Adrenal gland (tissue), 12 donors: ENCODE results near the gene LMF1. TPM values are rescaled to one million over a fixed set of nuclear protein-coding genes. Genes with fewer than 3 reads are reported as not detected.

Experiments used
- DNase-seq, 7 donors: peaks; one replicate each; pipeline ENCODE4 v3.0.0-alpha.2; 2019 to 2020
- H3K27ac ChIP-seq, 5 donors: fragments of 200-600 bp; sonication (generic) in 4 of 5; 1 replicate in 3 of 5; 2 replicates in 2 of 5; pipeline versions ENCODE4 v1.5.1 to v1.8.0; 2016 to 2020; ENCODE audit warnings: mild to moderate bottlenecking in 1 of 5
- H3K27me3 ChIP-seq: fragments of 200-600 bp; 2 replicates; pipeline ENCODE4 v1.8.0; 2021
- H3K36me3 ChIP-seq, 2 donors: fragments of 200-600 bp; replicated peaks in 1 of 2; 1 replicate in 1 of 2; 2 replicates in 1 of 2; pipeline versions ENCODE4 v1.5.1 to v1.8.0; 2018 to 2022
- H3K4me1 ChIP-seq, 2 donors: fragments of 200-600 bp; replicated peaks in 1 of 2; 1 replicate in 1 of 2; 2 replicates in 1 of 2; pipeline versions ENCODE4 v1.5.1 to v1.8.0; 2018 to 2021
- H3K4me3 ChIP-seq, 4 donors: fragments of 200-600 bp; sonication (generic) in 3 of 4; one replicate each; pipeline ENCODE4 v1.5.1; 2016 to 2018
- H3K9me3 ChIP-seq, 3 donors: fragments of 200-600 bp; sonication (generic) in 1 of 3; replicated peaks in 1 of 3; 1 replicate in 2 of 3; 2 replicates in 1 of 3; pipeline versions ENCODE4 v1.5.1 to v1.8.0; 2016 to 2021
- CTCF ChIP-seq, 6 experiments: fragments of 450-650 bp in 4 of 6; fragments of 200-600 bp in 2 of 6; sonication (generic) in 1 of 6; IDR thresholded peaks; 1 replicate in 5 of 6; 2 replicates in 1 of 6; pipeline versions ENCODE4 v1.5.1 to v1.8.0; 2016 to 2021; ENCODE audit warnings: antibody characterized with exemption in 6 of 6, mild to moderate bottlenecking in 2 of 6, moderate library complexity in 1 of 6
- POLR2A ChIP-seq, 2 donors: fragments of 450-650 bp; IDR thresholded peaks; one replicate each; pipeline ENCODE4 v1.6.1; 2017; ENCODE audit warnings: antibody characterized with exemption in 2 of 2, mild to moderate bottlenecking in 2 of 2, moderate library complexity in 1 of 2
- WGBS, 4 donors: extraction: QIAGEN DNeasy Blood & Tissue Kit in 2 of 4; methylation state at CpG; one replicate each; pipeline versions ENCODE4 v1.1.5 to v1.1.7; 2013 to 2017; 5-methylcytosine and 5-hydroxymethylcytosine counted together
- intact Hi-C, 2 donors: fragments of 100-400 bp; cut with DNase I; formaldehyde crosslinking; loops; one replicate each; pipeline versions ENCODE4 v1.14.1 to v1.15.0; 2022 to 2023
- polyA plus RNA-seq, 3 donors: library from polyadenylated mRNA; stranded (reverse); fragments of 200-250 nt in 2 of 3; fragments of 350-450 nt in 1 of 3; fragmentation: Illumina TruSeq in 1 of 3; extraction: RNeasy Lipid Tissue Mini Kit (QIAGEN cat#74804) in 1 of 3; gene quantifications; one replicate each; pipeline ENCODE4 v1.2.3, GENCODE V29; 2013 to 2014
- total RNA-seq, 9 donors: library from RNA; depleted of rRNA in 4 of 9; stranded (reverse); fragments of >200 nt in 4 of 9; fragments of 120-200 nt in 1 of 9; fragmentation: NEBNext Ultra II Directional in 1 of 9; extraction: Animal tissue kit (Norgen Biotek cat#: 25700) in 1 of 9; gene quantifications; one replicate each; pipeline versions ENCODE4 v1.1.0 to v1.2.4, GENCODE V29; 2013 to 2023
- donor health status: healthy with polysubstance abuse.
- donor health status: Bipolar disorder and iron deficiency.
- donor health status: DM: yes; HTN: yes; CAD: no.
- donor health status: DM: no; HTN: no; CAD: no.
- donor health status: DM: no; HTN: no; CAD: no.
- donor health status: DM: yes; HTN: yes; CAD: no.

Gene LMF1
- total and polyA plus RNA-seq, 12 donors: 10.5 to 101 (median 36.3) TPM

- H3K4me1 ChIP-seq: no peaks in the 10 kb centered on the region
- no peaks in the 10 kb centered on the region for H3K27me3 ChIP-seq
- no peaks in the 10 kb centered on the region for H3K36me3 ChIP-seq
- TF ChIP-seq CTCF (IDR thresholded peaks at IDR 0.05) (no peak), POLR2A (IDR thresholded peaks at IDR 0.05) (no peak)
- no peak overlapping the region for H3K27ac ChIP-seq
- H3K9me3 ChIP-seq: no peaks in the 10 kb centered on the region
- intact Hi-C loops: no loop called here
- WGBS, 4 donors: 89 to 92% (median 90%) methylated on average over 12 to 18 of the region's 18 CpGs
- DNase-seq: no peak
- no peak overlapping the region for H3K4me3 ChIP-seq
These were observed 77.4 kb downstream of the LMF1 start for GRCh38 chr16:893360-893759.

GRCh38 chr16:892536-893255 is 78.1 kb downstream of the LMF1 start:
- Histone ChIP-seq H3K27me3 (no peaks in the 10 kb centered on the region), H3K27ac (no peak overlapping the region), H3K4me3 (no peak overlapping the region), H3K36me3 (no peaks in the 10 kb centered on the region), H3K4me1 (no peaks in the 10 kb centered on the region), H3K9me3 (no peaks in the 10 kb centered on the region)
- TF ChIP-seq CTCF (IDR thresholded peaks at IDR 0.05) (no peak), POLR2A (IDR thresholded peaks at IDR 0.05) (no peak)
- intact Hi-C loops: no loop called here
- 86 to 91% (median 90%) methylated on average over 12 to 35 of the region's 35 CpGs for WGBS, 4 donors
- DNase-seq: no peak

GRCh38 chr16:892006-892405 is 78.8 kb downstream of the LMF1 start:
- no peak overlapping the region for H3K27ac ChIP-seq
- WGBS, 4 donors: 92 to 96% (median 94%) methylated on average over 17 to 19 of the region's 19 CpGs
- H3K27me3 ChIP-seq: no peaks in the 10 kb centered on the region
- DNase-seq: no peak
- TF ChIP-seq CTCF (IDR thresholded peaks at IDR 0.05) (no peak), POLR2A (IDR thresholded peaks at IDR 0.05) (no peak)
- no peaks in the 10 kb centered on the region for H3K36me3 ChIP-seq
- H3K4me1 ChIP-seq: no peaks in the 10 kb centered on the region
- no peaks in the 10 kb centered on the region for H3K9me3 ChIP-seq
- intact Hi-C loops: no loop called here
- H3K4me3 ChIP-seq: no peak overlapping the region

- H3K36me3 ChIP-seq: no peaks in the 10 kb centered on the region
- H3K9me3 ChIP-seq: no peaks in the 10 kb centered on the region
- no peaks in the 10 kb centered on the region for H3K27me3 ChIP-seq
These were observed 79.4 kb downstream of the LMF1 start for GRCh38 chr16:891353-891740.

More at GRCh38 chr16:891353-891740, 79.4 kb downstream of the LMF1 start:
- intact Hi-C loops: no loop called here
- H3K27ac ChIP-seq: no peak overlapping the region
- H3K4me1 ChIP-seq: no peaks in the 10 kb centered on the region
- WGBS, 4 donors: 76 to 93% (median 91%) methylated on average over 10 to 11 of the region's 11 CpGs; no CpG with 5 or more reads in 1 of the 4 donors
- TF ChIP-seq POLR2A (IDR thresholded peaks at IDR 0.05) (no peak), CTCF (IDR thresholded peaks at IDR 0.05) (no peak)
- DNase-seq: no peak
- H3K4me3 ChIP-seq: no peak overlapping the region
